ENCODE data around the gene ZNF90. TPM values are rescaled to one million over a fixed set of nuclear protein-coding genes. Genes with fewer than 3 reads are reported as not detected.
A peak's percentile ranks its signal among the peaks of the same experiment; 100 is the strongest.
"Not testable (repeated sequence)": the region's sequence is repeated elsewhere in the genome, so short reads cannot be mapped to it uniquely, and the experiment has no call there.

Gene ZNF90
- total RNA-seq, 1 experiment from 2014 or later: 88.7 TPM

DNA sequence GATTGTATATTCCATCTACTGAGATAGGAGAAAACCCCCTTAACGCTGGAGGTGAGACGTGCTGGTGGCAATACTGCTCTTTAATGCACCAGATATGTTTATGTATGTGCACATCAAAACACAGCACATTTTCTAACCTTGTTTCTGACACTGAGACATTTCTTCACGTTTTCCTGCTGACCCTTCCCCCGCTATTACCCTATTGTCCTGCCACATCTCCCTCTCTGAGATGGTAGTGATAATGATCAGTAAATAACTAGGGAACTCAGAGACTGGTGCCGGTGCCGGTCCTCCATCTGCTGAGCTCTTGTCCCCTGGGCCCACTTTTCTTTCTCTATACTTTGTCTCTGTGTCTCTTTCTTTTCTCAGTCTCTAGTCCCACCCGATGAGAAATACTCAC, 5.1 kb downstream of the ZNF90 start:
- not testable (repeated sequence) for DNase-seq; H2BK12ac ChIP-seq (ENCODE audit: insufficient read length, low read depth, low read length); H3K9ac ChIP-seq (ENCODE audit: extremely low read depth, insufficient read length, low read length); H3K27me3 Mint-ChIP-seq (ENCODE audit: low read depth); H3K4ac ChIP-seq (ENCODE audit: low read depth, low read length); H3K18ac ChIP-seq (ENCODE audit: insufficient read length, low read depth, low read length); H3K23ac ChIP-seq (ENCODE audit: insufficient read length, low read depth, low read length); H4K8ac ChIP-seq (replicated peaks; ENCODE audit: insufficient read length, low read depth, low read length); H2AFZ ChIP-seq (ENCODE audit: low read length); H2BK15ac ChIP-seq (ENCODE audit: low read depth, low read length); H3K27ac ChIP-seq (ENCODE audit: insufficient read length, low read depth, low read length); H3K9me3 ChIP-seq (ENCODE audit: control insufficient read depth, low read depth, low read length); H3K79me1 ChIP-seq (ENCODE audit: insufficient read depth, low read depth, low read length, poor library complexity, severe bottlenecking); H3T11ph ChIP-seq (ENCODE audit: low read length); H2BK20ac ChIP-seq (ENCODE audit: low read depth, low read length, poor library complexity, severe bottlenecking); H4K5ac ChIP-seq (ENCODE audit: insufficient read length, low read depth, low read length); H3K23me2 ChIP-seq (ENCODE audit: insufficient read length, low read depth, low read length, poor library complexity, severe bottlenecking); H4K91ac ChIP-seq (ENCODE audit: insufficient read length, low read depth, low read length); H2BK5ac ChIP-seq (ENCODE audit: insufficient read length, low read length); H3K56ac ChIP-seq (ENCODE audit: insufficient read length, low read depth, low read length); H2AK5ac ChIP-seq (ENCODE audit: insufficient read length, low read length); H4K20me1 ChIP-seq (ENCODE audit: control insufficient read depth, insufficient read depth, insufficient read length); H3K14ac ChIP-seq (ENCODE audit: insufficient read depth, low read length); H2BK120ac ChIP-seq (ENCODE audit: low read depth, low read length, poor library complexity, severe bottlenecking); H3K27me3 ChIP-seq (ENCODE audit: insufficient read depth, low read length)
- H3K4me2 ChIP-seq (ENCODE audit: insufficient read depth, insufficient read length, low read length): peak overlapping the region; percentile 41
- H3K4me3 Mint-ChIP-seq: peak overlapping the region; percentile 99
- WGBS (ENCODE audit: extremely low coverage, insufficient read length, low lambda C conversion rate): no CpG with 5 or more reads among the region's 7 CpGs
- peaks cover 72% of the 10 kb centered on the region; the same call in 1 of the 2 replicates for H3K79me2 ChIP-seq (ENCODE audit: insufficient read depth, low read length)
- H3K4me1 ChIP-seq (ENCODE audit: insufficient read depth, low read length): peaks cover 20% of the 10 kb centered on the region
- peak overlapping the region; percentile 85 to 97 (median 89) for H3K27ac Mint-ChIP-seq
- peaks cover 41 to 68% (median 49%) of the 10 kb centered on the region in 3 experiments for H3K36me3 Mint-ChIP-seq (ENCODE audit: insufficient read depth in 1 of 3, low read depth in 3 of 3)
- peaks cover 62 to 65% of the 10 kb centered on the region in 2 experiments for H3K4me1 Mint-ChIP-seq
- peaks cover 0 to 39% of the 10 kb centered on the region in 2 experiments; a peak in 4 of 5 replicates for H3K9me3 Mint-ChIP-seq

Measured in H9 (cell line).